OCI-M1 (cell line): ENCODE data around the gene HDGFL3.

Experiments
- DNase-seq: peaks from one replicate; lab custom pipeline; 2025; lab: John Stamatoyannopoulos, UW

HDGFL3 gene

DNA sequence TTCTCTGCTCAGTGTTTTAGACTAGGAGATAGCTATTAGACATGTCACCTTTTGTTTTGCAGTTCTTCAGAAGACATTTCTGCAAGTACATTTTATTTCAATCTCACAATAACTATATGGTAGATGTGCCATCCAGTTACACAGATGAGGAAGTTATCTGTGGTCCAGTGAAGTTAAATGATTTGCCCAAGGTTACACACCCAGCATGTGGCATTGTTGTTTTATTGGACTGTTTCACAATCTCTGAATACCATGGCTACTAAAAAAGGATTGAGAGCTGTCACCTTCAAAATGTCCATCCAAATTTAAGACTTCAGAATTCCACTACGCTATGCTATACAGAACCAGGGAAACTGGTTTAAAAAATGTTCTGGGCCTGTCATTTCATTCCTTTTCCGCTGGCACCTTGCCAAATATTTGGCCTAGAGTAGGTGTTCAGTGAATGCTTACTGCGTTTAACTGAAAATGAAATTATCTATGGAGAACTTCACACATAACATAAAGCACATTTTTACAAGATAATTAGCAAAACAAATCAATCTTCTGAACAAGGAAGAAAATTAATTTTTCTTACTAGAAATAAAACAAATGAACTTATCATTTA is 80.0 kb downstream of the HDGFL3 start:
- no peak for DNase-seq

DNA sequence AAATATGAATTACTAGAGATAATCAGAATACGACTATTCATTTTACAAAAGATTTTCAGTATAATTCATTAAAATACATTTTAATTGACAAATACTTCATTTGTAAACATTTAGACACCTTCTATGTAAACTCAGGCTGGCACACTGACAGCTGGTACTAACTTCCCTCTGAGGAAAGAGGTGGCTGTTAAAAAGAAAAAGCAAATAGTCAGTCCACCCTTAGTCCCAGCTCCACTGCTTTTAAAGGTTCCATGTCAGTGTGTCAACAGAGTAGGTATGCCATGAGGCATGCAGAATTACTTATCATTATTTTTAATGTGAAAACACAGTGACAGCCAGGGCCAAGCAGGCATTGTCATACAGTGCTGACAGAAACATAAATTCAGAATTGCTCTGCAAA is 84.1 kb downstream of the HDGFL3 start:
- DNase-seq = no peak

DNA sequence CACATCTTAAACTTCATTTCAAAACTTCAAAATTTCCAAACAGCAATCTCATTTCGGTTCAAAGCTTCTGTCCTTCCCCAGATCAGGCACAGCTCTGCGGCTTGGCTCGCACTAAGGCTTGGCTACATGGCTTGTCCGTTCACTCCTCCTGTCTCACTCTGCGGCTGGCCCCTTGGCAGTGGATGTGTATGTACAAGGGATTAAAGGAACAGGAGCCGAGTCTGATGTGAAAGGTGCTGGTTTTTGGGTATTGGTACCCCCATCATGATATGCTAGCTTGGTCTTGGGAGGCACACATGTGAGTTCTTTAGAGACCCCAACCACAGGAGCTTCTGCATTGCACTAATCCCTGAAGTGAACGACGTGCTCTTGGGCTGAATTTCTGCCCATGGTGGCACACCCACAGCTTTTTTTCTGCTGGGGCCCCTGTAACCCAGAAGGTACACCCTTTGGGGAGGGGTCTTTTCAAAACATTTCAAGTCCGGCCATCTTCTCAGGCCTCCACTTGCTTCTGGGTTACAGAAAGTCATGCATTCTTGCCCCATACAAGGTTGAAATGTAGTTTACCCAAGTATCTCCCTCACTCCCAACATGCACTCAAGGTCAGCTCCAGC is 87.5 kb downstream of the HDGFL3 start:
- no peak for DNase-seq

- no peak for DNase-seq
These were observed 88.7 kb downstream of the HDGFL3 start for GRCh38 chr15:83118968-83119367.

- DNase-seq = no peak
These were observed 89.3 kb downstream of the HDGFL3 start for GRCh38 chr15:83118291-83118827.

DNA sequence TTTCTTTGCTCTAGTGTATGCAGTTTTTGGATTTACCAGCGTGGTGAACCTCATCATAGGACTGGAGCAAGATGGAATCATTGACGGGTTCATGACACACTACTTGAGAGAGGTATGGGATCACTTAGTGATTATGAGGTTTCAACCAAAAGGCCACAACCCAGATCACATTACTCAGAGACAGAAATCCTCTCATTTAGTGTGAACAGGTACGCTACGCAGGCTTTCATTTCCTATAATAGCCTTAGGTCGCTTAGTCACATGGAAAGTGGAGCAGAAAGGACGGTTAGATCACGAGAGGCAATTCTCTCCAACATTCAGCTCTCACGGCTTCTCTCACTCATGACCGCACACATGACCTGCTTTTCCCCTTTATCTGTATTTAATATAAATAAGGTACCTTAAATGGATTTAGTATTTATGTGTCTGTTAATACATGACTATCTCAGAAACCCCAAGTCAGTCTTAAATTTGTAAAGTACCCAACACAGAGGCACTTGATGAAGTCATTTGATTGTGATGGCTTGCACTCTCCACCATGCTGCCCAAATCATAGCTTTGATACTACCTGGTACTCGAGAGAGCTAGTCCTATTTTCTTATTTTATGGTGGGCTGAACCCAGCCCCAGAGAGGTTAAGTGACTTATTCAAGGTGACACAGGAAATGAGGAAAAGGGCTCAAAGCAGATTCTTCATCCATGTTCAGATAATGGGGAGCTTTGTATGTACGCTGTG is 91.6 kb downstream of the HDGFL3 start:
- DNase-seq = no peak

DNA sequence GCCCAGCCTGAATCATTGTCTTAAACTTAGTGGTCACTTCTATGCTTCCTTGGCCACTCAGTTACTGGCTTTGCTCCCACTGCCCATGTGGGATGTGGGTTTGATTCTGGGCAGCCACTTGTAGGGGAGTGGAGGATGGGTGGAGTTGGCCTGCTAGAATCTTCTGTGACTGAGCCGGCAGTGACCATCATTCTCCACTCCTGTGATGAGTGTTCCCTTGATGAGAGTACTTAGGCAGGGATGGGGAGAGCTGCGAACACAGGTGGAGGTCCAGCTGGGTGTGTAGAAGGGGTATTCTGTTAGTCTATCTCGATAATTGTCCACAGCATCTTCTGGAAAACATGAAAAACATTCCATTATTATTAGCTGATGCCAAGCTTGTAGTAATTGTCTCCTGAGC is 92.2 kb downstream of the HDGFL3 start:
- DNase-seq = no peak

GRCh38 chr15:83114856-83115255 is 92.8 kb downstream of the HDGFL3 start:
- DNase-seq = no peak

GRCh38 chr15:83113881-83114674 is 93.5 kb downstream of the HDGFL3 start:
- no peak for DNase-seq

GRCh38 chr15:83112956-83113299 is 94.7 kb downstream of the HDGFL3 start:
- no peak for DNase-seq

DNA sequence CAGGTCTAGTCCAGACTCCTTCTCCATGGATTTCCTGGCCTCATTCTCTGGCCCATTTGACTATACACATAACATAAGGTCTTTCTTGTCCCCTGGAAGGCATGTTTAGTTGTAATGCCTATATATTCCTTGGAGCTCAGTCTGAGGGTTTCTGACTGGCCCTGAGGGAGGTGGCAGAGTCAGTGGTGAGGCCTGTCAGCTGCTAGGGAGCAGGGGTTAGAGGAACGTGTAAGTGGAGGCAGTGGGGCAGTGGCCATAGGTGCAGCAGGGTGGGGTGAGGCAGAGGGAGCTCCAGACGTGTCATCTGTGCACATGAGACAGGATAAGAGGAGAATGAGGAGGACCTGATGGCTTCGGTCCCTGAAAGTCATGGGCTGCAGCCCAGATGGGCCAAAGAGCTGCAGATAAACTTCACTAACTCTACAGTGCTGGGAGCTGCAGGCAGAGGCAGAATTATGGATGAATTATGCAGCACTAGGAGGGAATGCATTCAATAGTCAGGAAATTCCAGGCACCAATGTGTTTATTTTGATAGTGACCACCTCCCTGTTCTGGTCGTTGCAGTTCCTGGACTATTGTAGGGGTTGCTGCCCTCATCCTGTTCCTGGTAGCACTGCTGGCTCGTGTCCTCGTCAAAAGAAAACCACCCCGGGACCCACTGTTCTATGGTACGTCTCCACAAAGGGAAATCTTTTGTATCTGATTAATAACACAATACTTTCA is 95.2 kb downstream of the HDGFL3 start:
- DNase-seq = no peak

DNA sequence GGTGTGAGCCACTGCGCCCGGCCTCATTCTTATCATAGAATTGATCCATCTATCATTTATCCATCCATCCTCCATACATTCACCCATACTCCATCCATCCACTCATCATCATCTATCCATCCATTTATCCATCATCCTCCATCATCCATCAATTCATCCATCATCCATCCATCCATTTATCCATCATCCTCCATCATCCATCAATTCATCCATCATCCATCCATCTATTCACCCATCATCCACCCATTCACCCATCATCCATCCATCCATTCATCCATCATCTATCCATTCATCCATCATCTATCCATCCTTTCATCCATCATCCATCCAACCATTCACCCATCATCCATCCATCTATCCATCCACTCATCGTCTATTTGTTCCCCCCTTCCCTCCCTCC is 96.5 kb downstream of the HDGFL3 start:
- DNase-seq = no peak

GRCh38 chr15:83110381-83110780 is 97.2 kb downstream of the HDGFL3 start:
- no peak for DNase-seq

DNA sequence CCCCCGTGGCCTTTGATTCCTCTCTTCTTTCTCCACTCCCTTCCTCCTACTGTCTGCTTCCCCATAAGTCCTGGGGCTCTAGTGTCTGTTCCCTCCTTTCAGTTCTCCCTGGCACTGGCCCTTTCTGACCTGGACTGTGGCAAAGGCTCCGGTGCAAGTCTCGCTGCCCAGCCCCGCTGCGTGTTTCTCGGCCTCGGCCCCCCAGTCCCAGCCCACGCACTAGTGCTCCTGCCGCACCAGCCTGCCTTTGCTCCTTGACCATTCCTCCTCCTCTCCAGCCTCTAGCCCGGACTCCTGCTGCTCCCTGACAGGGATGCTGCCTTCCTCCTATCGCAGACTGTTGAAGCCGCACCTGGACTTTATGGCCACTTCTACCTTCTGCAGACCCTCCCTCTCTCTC is 98.1 kb downstream of the HDGFL3 start:
- no peak for DNase-seq

DNA sequence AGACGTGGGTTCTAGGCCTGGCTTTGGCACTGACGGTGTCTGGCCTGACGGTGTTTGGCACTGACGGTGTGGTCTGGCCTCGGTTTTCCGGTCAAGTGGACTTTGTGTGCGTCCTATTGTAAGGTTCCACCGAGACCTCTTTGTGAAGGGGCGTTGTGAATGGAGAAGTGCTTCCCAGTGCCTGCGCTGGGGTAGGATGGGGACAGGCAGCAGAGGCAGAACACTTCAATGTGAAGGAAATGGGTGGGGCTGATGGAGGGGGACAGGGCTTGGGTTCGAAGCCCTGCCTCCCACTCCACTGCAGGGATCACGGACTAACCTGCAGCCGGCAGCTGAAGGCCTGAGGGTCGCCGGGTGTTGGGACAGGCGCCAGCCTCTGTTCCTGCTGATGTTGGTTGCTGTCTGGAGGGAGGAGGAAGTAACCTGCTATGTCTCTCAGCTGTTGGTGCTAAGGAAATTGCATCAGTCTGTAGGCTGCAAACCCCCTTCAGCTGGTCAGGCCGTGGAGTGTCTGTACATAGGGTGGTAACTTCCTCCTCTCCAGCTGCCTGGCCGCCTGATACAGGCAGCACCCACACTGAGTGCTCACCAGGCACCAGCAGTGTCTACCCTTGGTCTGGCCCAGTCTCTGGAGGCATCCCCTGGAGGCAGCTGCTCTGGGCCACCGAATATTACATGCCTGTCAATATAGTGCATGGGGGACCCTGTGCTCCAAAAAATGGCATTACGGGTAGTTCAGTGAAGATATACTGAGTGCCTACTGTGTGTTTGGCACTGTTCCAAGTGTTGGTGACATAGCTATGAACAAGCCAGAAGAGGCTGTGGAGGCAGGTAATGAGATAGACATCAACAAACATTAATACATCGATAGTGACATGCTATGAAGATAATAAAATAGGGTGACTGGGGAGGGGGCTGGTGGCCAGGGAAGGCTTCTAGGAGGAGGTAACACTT is 99.1 kb downstream of the HDGFL3 start:
- DNase-seq = peak; percentile 95

- DNase-seq = no peak
These were observed 99.8 kb downstream of the HDGFL3 start for GRCh38 chr15:83107841-83108181.

GRCh38 chr15:83106994-83107840 is 100.4 kb downstream of the HDGFL3 start, which contains the start of gene TM6SF1:
TSS of gene TM6SF1 (plus strand) at chr15:83107645. CDS start at chr15:83107681, 36 bp downstream.
- DNase-seq = peak; percentile 79

GRCh38 chr15:83105440-83105839 is 102.2 kb downstream of the HDGFL3 start:
- peak; percentile 56 for DNase-seq

DNA sequence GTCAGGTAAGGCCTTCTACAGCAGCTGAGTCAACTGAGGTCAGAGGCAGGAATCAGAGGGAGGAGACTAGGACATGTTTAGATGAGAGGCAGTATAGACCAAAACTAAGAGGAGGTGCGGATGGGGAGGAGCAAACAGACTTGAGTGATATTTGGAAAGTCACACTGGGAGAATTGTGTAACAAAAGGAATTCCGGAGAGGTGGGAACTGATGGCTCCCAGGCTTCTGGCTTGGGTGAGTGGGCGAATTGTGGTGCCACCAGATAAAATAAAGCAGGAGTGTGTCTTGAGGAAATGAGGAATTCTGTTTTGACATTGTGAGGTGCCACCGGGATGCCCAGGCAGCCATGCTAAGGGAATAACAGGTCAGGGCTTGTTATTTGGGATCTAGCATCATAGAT is 103.5 kb downstream of the HDGFL3 start:
- no peak for DNase-seq

GRCh38 chr15:83102346-83102745 is 105.3 kb downstream of the HDGFL3 start:
- no peak for DNase-seq
